SU-DHL-6 (cell line): Measurements from ENCODE around the gene PRKCD.
A peak's percentile ranks its signal among the peaks of the same experiment; 100 is the strongest.

Source experiments
- H2AFZ ChIP-seq: fragments of 200-600 bp; sonication (generic); 2 replicates; pipeline ENCODE4 v1.6.1; 2014; ENCODE audit warnings: low read depth, mild to moderate bottlenecking, moderate library complexity, mixed read lengths, antibody characterized with exemption, low read length; ENCODE audit not compliant: severe bottlenecking
- H3F3A ChIP-seq: fragments of 200-600 bp; shearing (Covaris generic); 2 replicates; pipeline ENCODE4 v1.6.0; 2016; ENCODE audit warnings: antibody characterized with exemption, mild to moderate bottlenecking; ENCODE audit not compliant: insufficient read depth
- H3K27ac ChIP-seq: fragments of 200-600 bp; sonication (generic); 2 replicates; pipeline ENCODE4 v1.5.1; 2016; ENCODE audit warnings: low read depth, mild to moderate bottlenecking, low read length, moderate library complexity, mixed read lengths
- H3K27me3 ChIP-seq: fragments of 200-600 bp; sonication (generic), shearing (Covaris generic); 2 replicates; pipeline ENCODE4 v1.6.0; 2014; ENCODE audit warnings: mild to moderate bottlenecking, low read length
- H3K36me3 ChIP-seq: fragments of 200-600 bp; sonication (generic); 2 replicates; pipeline ENCODE4 v1.6.1; 2014; ENCODE audit warnings: mild to moderate bottlenecking, low read length, mixed read lengths
- H3K4me2 ChIP-seq: fragments of 300-600, 200-600 bp; shearing (Covaris generic), sonication (generic); 2 replicates; pipeline ENCODE4 v1.6.0; 2014; ENCODE audit warnings: low read length, low read depth, mild to moderate bottlenecking; ENCODE audit not compliant: poor library complexity, severe bottlenecking
- H3K4me3 ChIP-seq: fragments of 200-600 bp; sonication (generic); 2 replicates; pipeline ENCODE4 v1.5.1; 2014; ENCODE audit warnings: antibody characterized with exemption, low read length, mild to moderate bottlenecking, mixed read lengths; ENCODE audit not compliant: insufficient read depth, poor library complexity, severe bottlenecking
- H3K79me2 ChIP-seq: fragments of 200-600 bp; sonication (generic); 2 replicates; pipeline ENCODE4 v1.6.1; 2014; ENCODE audit warnings: mild to moderate bottlenecking, low read length, moderate library complexity; ENCODE audit not compliant: insufficient read depth
- H3K9ac ChIP-seq: fragments of 200-600 bp; sonication (generic); 2 replicates; pipeline ENCODE4 v1.7.0; 2014; ENCODE audit warnings: mild to moderate bottlenecking, low read length
- H3K9me2 ChIP-seq: fragments of 200-600 bp; sonication (generic); replicated peaks from 2 replicates; pipeline ENCODE4 v1.6.1; 2014; ENCODE audit warnings: low read length; ENCODE audit not compliant: insufficient read depth
- H3K9me3 ChIP-seq: fragments of 200-600 bp; sonication (generic); 2 replicates; pipeline ENCODE4 v1.6.1; 2014; ENCODE audit warnings: low read length, mixed read lengths; ENCODE audit not compliant: insufficient read depth
- H4K20me1 ChIP-seq: fragments of 200-600 bp; sonication (generic); 2 replicates; pipeline ENCODE4 v1.6.1; 2014; ENCODE audit warnings: low read depth, mild to moderate bottlenecking, antibody characterized with exemption, low read length, moderate library complexity, mixed read lengths
- CTCF ChIP-seq: fragments of 200-600 bp; sonication (generic); IDR thresholded peaks from one replicate; pipeline ENCODE4 v1.5.1; 2017; ENCODE audit warnings: antibody characterized with exemption, mild to moderate bottlenecking, low read length, moderate library complexity; ENCODE audit not compliant: insufficient read depth, poor library complexity, severe bottlenecking
- EZH2phosphoT487 ChIP-seq: fragments of 200-600 bp; sonication (generic), shearing (Covaris generic); conservative IDR thresholded peaks from 2 replicates; pipeline ENCODE4 v1.6.1; 2018; ENCODE audit warnings: mild to moderate bottlenecking, antibody characterized with exemption, low read length, moderate library complexity, mixed read lengths

The PRKCD gene

GRCh38 chr3:53186726-53187125, 25.7 kb downstream of the PRKCD start:
- Histone ChIP-seq H3K79me2 (no peaks in the 10 kb centered on the region), H3K36me3 (peaks cover 6% of the 10 kb centered on the region; the same call in 1 of the 2 replicates), H3K9ac (no peak overlapping the region), H2AFZ (no peak overlapping the region), H4K20me1 (no peaks in the 10 kb centered on the region), H3K9me2 (no peaks in the 10 kb centered on the region), H3K4me2 (no peak overlapping the region), H3K27ac (no peak overlapping the region), H3K27me3 (no peaks in the 10 kb centered on the region), H3F3A (peaks cover 33% of the 10 kb centered on the region), H3K9me3 (no peaks in the 10 kb centered on the region), H3K4me3 (no peak overlapping the region)
- no peak for TF ChIP-seq CTCF

GRCh38 chr3:53187430-53187829, 26.4 kb downstream of the PRKCD start:
- no peak overlapping the region for H3K4me2 ChIP-seq
- peaks cover 40% of the 10 kb centered on the region for H3F3A ChIP-seq
- no peaks in the 10 kb centered on the region for H3K9me3 ChIP-seq
- H3K27me3 ChIP-seq = no peaks in the 10 kb centered on the region
- H4K20me1 ChIP-seq = no peaks in the 10 kb centered on the region
- no peak overlapping the region for H2AFZ ChIP-seq
- TF ChIP-seq CTCF = no peak
- TF ChIP-seq EZH2phosphoT487 = no peak
- no peaks in the 10 kb centered on the region for H3K9me2 ChIP-seq
- H3K27ac ChIP-seq = no peak overlapping the region
- no peak overlapping the region for H3K4me3 ChIP-seq
- peaks cover 6% of the 10 kb centered on the region; the same call in 1 of the 2 replicates for H3K36me3 ChIP-seq
- H3K79me2 ChIP-seq = no peaks in the 10 kb centered on the region
- H3K9ac ChIP-seq = no peak overlapping the region

GRCh38 chr3:53188136-53188685, 27.2 kb downstream of the PRKCD start:
- H3K4me3 ChIP-seq = no peak overlapping the region
- no peaks in the 10 kb centered on the region for H3K9me3 ChIP-seq
- H3K36me3 ChIP-seq = peaks cover 7% of the 10 kb centered on the region; the same call in 1 of the 2 replicates
- TF ChIP-seq EZH2phosphoT487 = no peak
- TF ChIP-seq CTCF = no peak
- peaks cover 48% of the 10 kb centered on the region for H3F3A ChIP-seq
- H3K27ac ChIP-seq = peak overlapping the region; percentile 49
- H3K79me2 ChIP-seq = no peaks in the 10 kb centered on the region
- no peak overlapping the region for H3K9ac ChIP-seq
- no peaks in the 10 kb centered on the region for H3K9me2 ChIP-seq
- H3K4me2 ChIP-seq = no peak overlapping the region
- no peak overlapping the region for H2AFZ ChIP-seq
- H4K20me1 ChIP-seq = no peaks in the 10 kb centered on the region
- no peaks in the 10 kb centered on the region for H3K27me3 ChIP-seq
